GM21576 (cell line): Measurements from ENCODE around the gene UBE3A.
A peak's percentile ranks its signal among the peaks of the same experiment; 100 is the strongest.
"Not testable (repeated sequence)": the region's sequence is repeated elsewhere in the genome, so short reads cannot be mapped to it uniquely, and the experiment has no call there.

Experiments used
- ATAC-seq: cut with Tn5 transposase; IDR thresholded peaks from one replicate; pipeline ENCODE4 v1.9.1; 2021; ENCODE audit warnings: mild to moderate bottlenecking, moderate library complexity; ENCODE audit not compliant: unreplicated experiment

Gene UBE3A

GRCh38 chr15:25438601-25439368 lies at the start of gene UBE3A:
UBE3A (minus strand) TSS chr15:25439024; CDS start chr15:25409107, 29,917 bp downstream.
- peak; percentile 85 for ATAC-seq

- no peak for ATAC-seq
Measured at GRCh38 chr15:25487226-25487884, 48.5 kb upstream of the UBE3A start.

GRCh38 chr15:25486051-25486450 lies 47.2 kb upstream of the UBE3A start:
- ATAC-seq: no peak

- no peak for ATAC-seq
Measured at GRCh38 chr15:25481208-25481859, 42.5 kb upstream of the UBE3A start.

- ATAC-seq: no peak
Measured at GRCh38 chr15:25478313-25478712, 39.5 kb upstream of the UBE3A start.

- no peak for ATAC-seq
Measured at GRCh38 chr15:25477816-25478215, 39.0 kb upstream of the UBE3A start.

GRCh38 chr15:25474251-25474650 lies 35.4 kb upstream of the UBE3A start:
- no peak for ATAC-seq

GRCh38 chr15:25470230-25470629 lies 31.4 kb upstream of the UBE3A start:
- no peak for ATAC-seq

- ATAC-seq: no peak
Measured at GRCh38 chr15:25469377-25469776, 30.6 kb upstream of the UBE3A start.

- ATAC-seq: no peak
Measured at GRCh38 chr15:25468611-25469010, 29.8 kb upstream of the UBE3A start.

GRCh38 chr15:25465835-25466234 lies 27.0 kb upstream of the UBE3A start:
- no peak for ATAC-seq

GRCh38 chr15:25464784-25465183 lies 26.0 kb upstream of the UBE3A start:
- ATAC-seq: no peak

- ATAC-seq: no peak
Measured at GRCh38 chr15:25464383-25464782, 25.6 kb upstream of the UBE3A start.

- ATAC-seq: no peak
Measured at GRCh38 chr15:25456196-25456595, 17.4 kb upstream of the UBE3A start.

GRCh38 chr15:25455226-25455625 lies 16.4 kb upstream of the UBE3A start:
- no peak for ATAC-seq

- no peak for ATAC-seq
Measured at GRCh38 chr15:25454771-25455170, 15.9 kb upstream of the UBE3A start.

GRCh38 chr15:25453246-25453645 lies 14.4 kb upstream of the UBE3A start:
- ATAC-seq: not testable (repeated sequence)

GRCh38 chr15:25451501-25451900 lies 12.7 kb upstream of the UBE3A start:
- no peak for ATAC-seq

GRCh38 chr15:25450163-25450562 lies 11.3 kb upstream of the UBE3A start:
- no peak for ATAC-seq

- ATAC-seq: no peak
Measured at GRCh38 chr15:25446076-25446475, 7.3 kb upstream of the UBE3A start.

GRCh38 chr15:25445412-25445811 lies 6.6 kb upstream of the UBE3A start:
- ATAC-seq: no peak

- no peak for ATAC-seq
Measured at GRCh38 chr15:25441111-25441510, 2.3 kb upstream of the UBE3A start.
